ENCODE data around the gene LGALS13.

The LGALS13 gene

DNA sequence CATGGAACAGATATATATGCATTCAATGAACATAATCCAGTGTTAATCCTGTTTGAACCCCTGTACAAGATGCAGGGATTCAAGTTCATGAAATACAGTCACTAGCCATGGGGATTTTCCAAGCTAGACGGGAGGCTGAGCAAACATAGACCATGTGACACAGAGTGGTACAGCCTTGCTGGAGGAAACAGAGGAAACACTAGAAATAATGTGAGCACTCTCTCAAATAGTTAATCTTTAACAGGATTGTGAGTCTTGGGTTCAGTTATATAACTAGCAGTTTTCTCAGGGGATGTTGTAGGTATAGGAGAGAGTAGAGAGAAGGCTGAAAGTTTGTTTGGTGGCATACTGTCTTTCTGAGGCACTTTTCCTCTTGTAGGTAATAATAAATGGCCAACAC lies 39.4 kb downstream of the LGALS13 start:
- Histone ChIP-seq H3K4me3 (ENCODE audit: low read length) (no peak overlapping the region), H3K27ac (ENCODE audit: low read depth, low read length) (no peak overlapping the region), H3K79me2 (ENCODE audit: control insufficient read depth, low read length) (no peaks in the 10 kb centered on the region), H3K4me1 (ENCODE audit: control insufficient read depth, low read length) (no peaks in the 10 kb centered on the region), H3K9me2 (replicated peaks; ENCODE audit: control insufficient read depth, low read length) (no peaks in the 10 kb centered on the region), H3K4me2 (ENCODE audit: low read length) (no peak overlapping the region), H3K36me3 (ENCODE audit: control insufficient read depth, low read length) (no peaks in the 10 kb centered on the region), H3F3A (ENCODE audit: control insufficient read depth, insufficient read depth) (no peaks in the 10 kb centered on the region), H4K20me1 (ENCODE audit: control insufficient read depth, insufficient read depth, low read depth, low read length) (no peaks in the 10 kb centered on the region), H3K27me3 (ENCODE audit: control insufficient read depth, low read length) (0 out of 2 replicates have a peak, but pooled peaks cover 4% of the 10 kb centered on the region), H3K9me3 (ENCODE audit: control insufficient read depth, insufficient read depth, low read length) (no peaks in the 10 kb centered on the region)
- TF ChIP-seq EZH2phosphoT487 (IDR thresholded peaks at IDR 0.05; ENCODE audit: borderline replicate concordance, low read length), result no peak
- TF ChIP-seq, protein P1, sequence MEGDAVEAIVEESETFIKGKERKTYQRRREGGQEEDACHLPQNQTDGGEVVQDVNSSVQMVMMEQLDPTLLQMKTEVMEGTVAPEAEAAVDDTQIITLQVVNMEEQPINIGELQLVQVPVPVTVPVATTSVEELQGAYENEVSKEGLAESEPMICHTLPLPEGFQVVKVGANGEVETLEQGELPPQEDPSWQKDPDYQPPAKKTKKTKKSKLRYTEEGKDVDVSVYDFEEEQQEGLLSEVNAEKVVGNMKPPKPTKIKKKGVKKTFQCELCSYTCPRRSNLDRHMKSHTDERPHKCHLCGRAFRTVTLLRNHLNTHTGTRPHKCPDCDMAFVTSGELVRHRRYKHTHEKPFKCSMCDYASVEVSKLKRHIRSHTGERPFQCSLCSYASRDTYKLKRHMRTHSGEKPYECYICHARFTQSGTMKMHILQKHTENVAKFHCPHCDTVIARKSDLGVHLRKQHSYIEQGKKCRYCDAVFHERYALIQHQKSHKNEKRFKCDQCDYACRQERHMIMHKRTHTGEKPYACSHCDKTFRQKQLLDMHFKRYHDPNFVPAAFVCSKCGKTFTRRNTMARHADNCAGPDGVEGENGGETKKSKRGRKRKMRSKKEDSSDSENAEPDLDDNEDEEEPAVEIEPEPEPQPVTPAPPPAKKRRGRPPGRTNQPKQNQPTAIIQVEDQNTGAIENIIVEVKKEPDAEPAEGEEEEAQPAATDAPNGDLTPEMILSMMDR (IDR thresholded peaks at IDR 0.05; ENCODE audit: low read depth, low read length, poor library complexity, severe bottlenecking), result no peak

DNA sequence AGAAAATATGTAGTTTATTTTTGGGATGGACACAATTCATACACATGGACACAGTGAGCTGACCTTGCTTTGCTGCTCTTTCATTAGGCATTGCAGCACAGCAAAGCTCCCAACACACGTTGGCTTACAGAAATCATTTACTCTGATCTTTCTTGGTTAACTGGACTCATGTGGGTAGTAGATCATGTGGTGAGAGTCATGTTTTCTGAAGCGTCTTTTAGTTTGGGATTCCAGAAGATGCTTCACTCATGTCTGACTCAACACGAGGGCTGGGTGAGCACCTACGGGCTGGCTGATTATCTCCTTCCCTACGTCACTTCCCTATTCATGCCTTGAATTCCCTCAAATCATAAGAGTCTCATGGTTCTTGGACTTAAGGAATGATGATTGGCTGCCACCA lies 41.3 kb downstream of the LGALS13 start:
- Histone ChIP-seq H3F3A (ENCODE audit: control insufficient read depth, insufficient read depth) (no peaks in the 10 kb centered on the region), H3K27ac (ENCODE audit: low read depth, low read length) (no peak overlapping the region), H3K79me2 (ENCODE audit: control insufficient read depth, low read length) (no peaks in the 10 kb centered on the region), H3K4me3 (ENCODE audit: low read length) (no peak overlapping the region), H3K9me2 (replicated peaks; ENCODE audit: control insufficient read depth, low read length) (no peaks in the 10 kb centered on the region), H3K9me3 (ENCODE audit: control insufficient read depth, insufficient read depth, low read length) (no peaks in the 10 kb centered on the region), H3K36me3 (ENCODE audit: control insufficient read depth, low read length) (no peaks in the 10 kb centered on the region), H3K27me3 (ENCODE audit: control insufficient read depth, low read length) (peaks cover 10% of the 10 kb centered on the region), H3K4me2 (ENCODE audit: low read length) (no peak overlapping the region), H3K4me1 (ENCODE audit: control insufficient read depth, low read length) (no peaks in the 10 kb centered on the region), H4K20me1 (ENCODE audit: control insufficient read depth, insufficient read depth, low read depth, low read length) (no peaks in the 10 kb centered on the region)
- TF ChIP-seq, protein P1 (IDR thresholded peaks at IDR 0.05; ENCODE audit: low read depth, low read length, poor library complexity, severe bottlenecking), result no peak
- TF ChIP-seq EZH2phosphoT487 (IDR thresholded peaks at IDR 0.05; ENCODE audit: borderline replicate concordance, low read length), result no peak

DNA sequence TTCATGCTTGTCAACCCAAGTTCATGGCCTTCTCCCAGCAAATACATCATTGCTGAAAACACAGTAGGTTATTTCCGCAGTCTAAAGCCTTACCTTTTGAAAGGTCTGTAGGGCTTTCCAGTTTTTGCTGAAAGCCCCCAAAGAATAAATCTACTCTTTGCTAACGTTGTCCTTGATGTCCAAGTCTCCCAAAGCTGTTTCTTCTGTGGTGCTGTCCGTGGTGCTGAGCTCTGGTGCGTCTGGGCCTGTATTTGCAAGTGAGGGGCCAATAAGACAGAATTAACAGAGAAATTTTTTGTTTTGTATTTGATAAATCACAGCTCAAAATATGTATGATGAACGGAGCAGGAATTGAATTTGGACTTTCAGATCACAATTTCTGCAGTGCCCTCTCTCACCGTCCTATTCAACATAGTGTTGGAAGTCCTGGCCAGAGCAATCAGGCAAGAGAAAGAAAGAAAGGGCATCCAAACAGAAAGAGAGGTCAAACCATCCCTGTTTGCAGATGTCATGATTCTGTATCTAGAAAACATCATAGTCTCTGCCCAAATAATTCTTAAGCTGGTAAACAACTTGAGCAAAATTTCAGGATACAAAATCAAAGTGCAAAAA lies 43.6 kb downstream of the LGALS13 start:
- H3K4me2 ChIP-seq (ENCODE audit: low read length), result no peak overlapping the region
- no peaks in the 10 kb centered on the region for H3K36me3 ChIP-seq (ENCODE audit: control insufficient read depth, low read length)
- no peaks in the 10 kb centered on the region for H3K79me2 ChIP-seq (ENCODE audit: control insufficient read depth, low read length)
- no peaks in the 10 kb centered on the region for H4K20me1 ChIP-seq (ENCODE audit: control insufficient read depth, insufficient read depth, low read depth, low read length)
- H3K27ac ChIP-seq (ENCODE audit: low read depth, low read length), result no peak overlapping the region
- peaks cover 10% of the 10 kb centered on the region for H3K27me3 ChIP-seq (ENCODE audit: control insufficient read depth, low read length)
- no peaks in the 10 kb centered on the region for H3K9me2 ChIP-seq (replicated peaks; ENCODE audit: control insufficient read depth, low read length)
- H3K4me1 ChIP-seq (ENCODE audit: control insufficient read depth, low read length), result no peaks in the 10 kb centered on the region
- no peak overlapping the region for H3K4me3 ChIP-seq (ENCODE audit: low read length)
- no peak for TF ChIP-seq EZH2phosphoT487 (IDR thresholded peaks at IDR 0.05; ENCODE audit: borderline replicate concordance, low read length)
- TF ChIP-seq, protein P1 (IDR thresholded peaks at IDR 0.05; ENCODE audit: low read depth, low read length, poor library complexity, severe bottlenecking), result no peak
- H3K9me3 ChIP-seq (ENCODE audit: control insufficient read depth, insufficient read depth, low read length), result no peaks in the 10 kb centered on the region
- no peaks in the 10 kb centered on the region for H3F3A ChIP-seq (ENCODE audit: control insufficient read depth, insufficient read depth)

Measured in DOHH2 (cell line).